NCI-H345 (cell line): ENCODE data around the gene UGT1A5.

Experiments used
- DNase-seq: peaks from one replicate; lab custom pipeline; 2025; lab: John Stamatoyannopoulos, UW

The UGT1A5 gene

GRCh38 chr2:233811087-233811486, 98.4 kb downstream of the UGT1A5 start:
- no peak for DNase-seq

- no peak for DNase-seq
Measured at GRCh38 chr2:233811732-233812131, 99.0 kb downstream of the UGT1A5 start.

DNA sequence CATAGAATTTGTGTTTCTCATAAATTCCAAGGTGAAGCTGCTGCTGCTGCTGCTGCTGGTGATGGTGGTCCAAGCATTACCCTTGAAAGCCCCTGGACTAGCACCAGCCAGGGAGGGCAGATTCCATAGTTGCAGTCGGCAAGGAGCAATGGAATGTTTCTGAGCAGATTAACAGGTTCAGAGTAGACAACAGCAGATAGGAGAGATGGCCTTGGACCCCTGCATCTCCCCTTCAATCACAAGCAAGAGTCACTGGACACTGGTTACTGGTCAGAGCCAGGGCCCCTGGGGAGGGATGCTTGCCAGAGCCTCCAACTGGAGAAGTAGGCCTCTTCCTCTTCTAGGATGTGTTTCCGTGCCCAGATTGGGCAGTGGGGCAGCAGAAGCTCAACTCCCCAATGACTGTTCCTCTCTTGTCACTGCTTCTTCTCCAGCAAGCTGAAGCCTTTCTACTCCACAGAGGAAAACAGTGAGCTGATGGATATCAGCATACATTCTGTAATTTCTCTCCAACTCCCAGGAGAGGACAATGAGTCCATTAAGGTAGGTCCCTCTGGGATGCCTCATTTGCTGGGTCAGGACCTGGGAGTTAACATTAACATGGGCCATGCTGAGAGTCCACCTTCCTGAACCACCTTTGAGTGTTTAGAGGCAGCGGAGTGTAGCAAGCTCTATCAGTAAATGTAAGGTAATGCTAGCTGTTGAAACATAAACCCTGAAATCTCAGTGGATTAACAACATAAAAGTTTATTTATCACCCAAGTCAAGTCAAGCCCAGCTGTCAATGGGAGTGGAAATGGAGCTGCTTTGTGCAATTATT, 100.7 kb downstream of the UGT1A5 start:
- no peak for DNase-seq

DNA sequence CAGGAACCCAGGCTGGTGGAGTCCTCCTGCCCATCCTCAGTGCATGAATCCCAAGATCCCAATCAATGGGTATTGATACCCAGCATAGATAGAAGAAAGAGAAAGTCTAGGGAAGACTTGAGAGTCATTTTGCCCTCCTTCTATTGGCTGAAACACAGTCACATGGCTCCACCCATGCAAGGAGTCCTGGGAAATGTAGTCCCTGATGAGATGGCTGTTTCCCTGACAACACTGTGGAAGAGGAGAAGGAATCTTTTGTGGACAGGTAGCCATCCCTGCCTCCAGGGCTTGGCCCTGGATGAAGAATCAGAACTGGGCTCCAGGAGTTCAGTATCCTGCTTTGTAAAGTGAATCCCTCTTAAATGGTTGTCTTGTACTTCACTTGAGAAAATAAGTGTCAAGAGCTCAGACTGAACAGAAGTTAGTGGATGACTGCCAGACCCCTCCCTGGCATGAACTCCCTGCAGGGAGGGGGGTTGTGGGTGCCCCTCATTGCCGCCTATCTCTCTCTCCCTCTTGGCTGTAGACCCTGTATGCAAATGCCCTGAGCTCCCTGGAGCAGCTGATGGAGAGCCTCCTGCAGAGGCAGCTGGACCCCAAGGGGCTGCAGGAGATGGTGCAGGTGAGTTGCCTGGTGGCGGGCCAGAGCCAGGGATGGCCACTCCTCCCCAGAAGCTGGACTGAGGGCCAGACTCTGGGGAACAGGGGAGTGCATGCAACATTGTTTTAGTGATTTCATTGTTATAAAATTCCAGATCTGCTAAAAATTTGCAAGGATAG, 101.5 kb downstream of the UGT1A5 start:
- no peak for DNase-seq

GRCh38 chr2:233815861-233816260, 103.2 kb downstream of the UGT1A5 start:
- DNase-seq = no peak

- peak; percentile 42 for DNase-seq
Measured at GRCh38 chr2:233816334-233816733, 103.6 kb downstream of the UGT1A5 start.

- no peak for DNase-seq
Measured at GRCh38 chr2:233816771-233817170, 104.1 kb downstream of the UGT1A5 start.

DNA sequence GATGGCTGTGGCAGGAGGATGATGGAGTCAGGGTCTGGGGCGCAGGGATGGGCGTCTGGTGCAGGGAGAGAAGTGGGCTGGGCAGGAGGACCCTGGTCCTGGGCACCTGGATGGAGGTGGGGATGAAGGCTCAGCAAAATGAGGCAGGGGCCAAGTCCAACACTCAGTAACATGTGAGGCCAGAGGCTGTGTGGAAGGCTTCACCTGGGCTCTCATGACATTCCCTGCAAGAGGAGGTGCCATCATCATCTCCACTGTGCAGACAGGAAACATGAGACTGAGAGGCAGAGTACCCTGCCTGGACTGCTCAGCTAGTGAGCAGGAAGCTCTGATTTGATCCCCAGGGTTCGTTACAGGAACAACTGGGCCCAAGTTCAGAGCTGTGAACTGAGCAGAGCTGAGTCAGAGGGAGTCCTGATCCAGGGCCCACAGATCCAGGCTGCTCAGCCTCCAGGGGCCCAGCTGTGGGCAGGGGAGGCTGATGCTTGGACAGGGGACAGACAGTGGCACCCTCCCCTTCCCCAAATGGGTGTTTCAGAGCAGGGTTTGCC, 104.7 kb downstream of the UGT1A5 start:
- DNase-seq = no peak

DNA sequence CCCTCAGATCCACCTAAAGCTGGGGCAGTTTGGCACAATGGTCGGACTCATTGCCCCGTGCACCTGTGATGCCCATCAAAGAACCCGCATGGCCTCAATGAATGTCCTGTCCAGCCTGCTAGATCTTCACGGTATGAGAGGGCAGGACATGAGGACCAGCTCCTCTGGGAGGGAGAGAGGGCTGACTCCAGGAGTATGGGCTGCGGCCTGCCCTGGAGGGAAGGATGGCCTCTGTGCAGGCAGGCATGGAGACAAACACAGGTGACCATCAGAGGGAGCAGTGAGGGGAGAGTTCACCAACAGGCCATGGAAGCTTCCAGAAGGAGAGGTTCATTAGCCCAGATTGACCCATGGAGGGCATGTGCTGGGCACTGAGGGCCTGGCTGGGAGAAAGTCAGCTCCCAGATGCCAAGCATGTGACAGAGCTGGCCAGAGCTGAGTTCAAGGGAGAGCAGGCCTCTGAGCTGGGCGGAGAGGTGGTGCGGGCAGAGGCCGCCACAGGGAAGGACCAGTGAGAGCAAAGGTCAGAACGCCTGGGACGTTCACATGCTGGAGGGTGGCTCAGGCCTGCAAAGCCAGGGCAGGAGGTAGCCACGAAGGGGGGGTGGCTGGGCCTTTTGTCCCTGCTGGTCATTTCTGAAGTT, 105.4 kb downstream of the UGT1A5 start:
- DNase-seq = no peak

DNA sequence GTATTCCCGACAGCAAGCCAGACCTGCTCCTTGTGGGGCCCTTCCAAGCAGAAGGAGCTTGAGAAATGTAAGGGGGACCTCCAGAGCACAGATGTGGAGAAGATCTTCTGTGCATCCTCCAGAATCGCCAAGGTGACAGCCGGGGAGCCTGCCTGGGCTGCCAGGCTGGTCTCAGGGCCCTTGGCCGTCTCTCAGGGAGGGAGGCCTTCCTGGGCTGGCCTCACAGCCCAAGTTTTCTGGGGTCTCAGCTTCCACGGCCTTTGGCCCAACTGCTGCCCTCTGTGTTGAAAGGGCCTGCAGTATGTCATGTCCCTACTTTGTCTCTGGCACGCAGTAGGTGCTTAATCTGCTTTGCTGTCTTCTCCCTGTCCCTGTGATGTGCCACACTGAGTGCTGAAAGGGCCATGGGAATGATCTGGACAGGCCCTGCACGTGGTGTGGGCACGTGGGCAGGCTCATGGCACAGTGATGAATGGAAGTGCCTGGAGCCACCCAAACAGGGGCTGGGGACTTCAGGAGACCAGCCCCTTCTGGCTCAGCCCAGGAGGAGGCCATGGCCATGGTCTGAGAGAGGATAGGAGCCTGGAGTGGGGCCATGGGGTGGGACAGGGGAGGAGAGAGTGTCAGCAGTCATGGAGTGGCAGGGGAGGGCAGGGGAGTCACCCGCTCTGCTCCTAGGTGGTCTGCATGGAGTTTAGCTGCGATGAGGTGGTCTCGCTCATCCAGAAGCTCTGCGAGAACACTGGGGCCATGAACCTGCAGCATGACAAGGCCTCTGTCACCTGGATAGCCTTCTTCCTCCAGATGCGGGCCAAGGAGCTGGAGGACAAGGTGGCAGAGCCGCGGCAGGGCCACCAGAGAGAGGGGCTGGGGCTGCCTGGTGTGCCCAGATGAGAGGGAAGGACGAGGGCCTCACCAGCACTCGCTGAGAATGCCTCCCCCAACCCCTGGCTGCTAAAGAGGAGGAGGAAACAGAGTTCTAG, 106.2 kb downstream of the UGT1A5 start:
- DNase-seq = no peak

DNA sequence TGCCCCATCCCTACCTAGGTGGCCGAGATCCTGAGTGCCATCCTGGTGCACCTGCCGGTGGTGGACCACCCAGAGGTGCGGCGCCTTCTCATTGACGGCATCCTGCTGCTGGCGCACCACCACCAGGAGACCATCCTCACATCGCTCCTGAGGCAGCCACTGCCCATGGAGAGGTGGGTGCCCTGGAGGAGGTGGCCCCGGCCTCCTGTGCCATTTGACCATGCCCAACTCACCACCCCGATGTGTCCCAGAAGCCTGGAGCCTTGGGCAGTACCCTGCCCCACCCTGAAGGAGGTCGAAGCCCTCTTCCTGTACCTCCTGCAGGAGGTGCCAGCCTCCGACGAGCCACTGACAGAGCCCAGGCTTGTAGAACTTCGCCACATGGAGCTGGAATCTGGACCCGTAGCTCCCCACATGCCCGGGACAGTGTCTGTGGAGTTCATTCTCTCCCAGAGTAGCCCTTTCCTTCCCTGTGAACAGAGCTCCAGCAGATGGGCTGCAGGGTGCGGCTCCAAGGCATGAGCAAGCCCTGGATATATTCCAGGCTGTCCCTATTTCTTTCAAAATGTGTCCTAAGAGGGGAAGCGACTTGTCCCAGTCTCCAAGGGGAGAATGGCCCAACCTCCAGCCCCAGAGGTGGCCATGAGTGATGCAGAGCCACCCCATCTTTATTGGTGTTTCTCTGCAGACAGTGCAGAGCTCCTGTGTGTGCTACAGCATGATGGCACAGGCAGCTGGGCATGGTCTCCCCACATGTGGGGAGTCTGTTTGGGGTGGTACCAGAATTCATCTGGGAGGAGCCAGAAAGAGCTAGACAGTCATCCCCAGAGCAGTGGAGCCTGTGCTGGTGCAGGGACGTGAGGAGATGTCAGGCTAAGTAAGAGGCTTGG, 107.4 kb downstream of the UGT1A5 start:
- DNase-seq = no peak

- DNase-seq = no peak
Measured at GRCh38 chr2:233820774-233821105, 108.0 kb downstream of the UGT1A5 start.

DNA sequence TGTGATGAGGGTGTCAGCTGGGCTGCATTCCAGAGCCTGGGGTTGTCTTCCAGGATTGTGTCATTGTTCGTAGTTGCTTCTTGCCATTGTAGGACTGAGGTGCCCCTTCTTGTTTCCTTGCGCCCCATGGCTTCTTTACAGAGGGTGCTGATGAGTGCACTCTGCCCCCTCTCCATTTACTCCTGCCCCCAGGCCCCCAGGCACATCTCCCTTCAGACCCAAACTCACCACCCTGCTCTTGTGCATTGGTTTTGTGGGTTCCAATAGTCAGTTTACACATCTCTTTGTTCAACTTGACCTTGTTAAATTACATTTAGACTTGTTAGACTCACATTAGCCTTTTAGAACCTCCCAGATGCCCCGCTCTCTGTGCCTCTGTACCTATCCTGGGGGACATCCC, 108.5 kb downstream of the UGT1A5 start:
- DNase-seq = no peak

DNA sequence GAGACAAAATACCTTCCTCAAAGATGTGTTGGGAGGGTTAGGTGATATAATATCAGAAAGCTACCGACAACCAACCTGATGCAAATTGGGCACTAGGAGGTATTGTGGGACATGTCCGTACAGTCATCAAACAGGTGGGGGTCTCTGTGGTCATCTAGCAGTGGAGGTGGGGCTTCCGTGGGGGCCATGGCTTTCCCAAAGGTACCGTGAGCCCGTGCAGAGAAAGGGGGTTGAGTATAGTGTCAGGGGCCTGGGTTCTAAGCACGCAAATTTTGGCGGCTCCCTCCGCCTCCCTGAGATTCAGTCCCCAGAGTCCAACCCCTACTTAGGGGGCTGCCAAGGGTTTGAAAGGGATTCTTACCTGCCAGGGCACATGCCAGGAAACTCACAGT, 109.0 kb downstream of the UGT1A5 start:
- no peak for DNase-seq

- DNase-seq = no peak
Measured at GRCh38 chr2:233822101-233822771, 109.5 kb downstream of the UGT1A5 start.
